GDM1 (cell line): ENCODE data around the gene EPAS1.

ENCODE experiments used
- DNase-seq: peaks from one replicate; lab custom pipeline; 2025; lab: John Stamatoyannopoulos, UW

EPAS1 gene

GRCh38 chr2:46410273-46411244 lies 113.4 kb downstream of the EPAS1 start:
- DNase-seq, result no peak

GRCh38 chr2:46411245-46411641 lies 114.0 kb downstream of the EPAS1 start:
- no peak for DNase-seq

GRCh38 chr2:46411985-46412384 lies 114.8 kb downstream of the EPAS1 start:
- DNase-seq, result no peak

GRCh38 chr2:46413111-46413510 lies 115.9 kb downstream of the EPAS1 start:
- DNase-seq, result no peak

- no peak for DNase-seq
Observed at GRCh38 chr2:46413631-46414030, 116.4 kb downstream of the EPAS1 start.

GRCh38 chr2:46414701-46415100 lies 117.5 kb downstream of the EPAS1 start:
- DNase-seq, result no peak

- no peak for DNase-seq
Observed at GRCh38 chr2:46416280-46416679, 119.1 kb downstream of the EPAS1 start.

- DNase-seq, result no peak
Observed at GRCh38 chr2:46416739-46417403, 119.7 kb downstream of the EPAS1 start.

- no peak for DNase-seq
Observed at GRCh38 chr2:46420945-46421344, 123.7 kb downstream of the EPAS1 start.

GRCh38 chr2:46421361-46421760 lies 124.2 kb downstream of the EPAS1 start:
- no peak for DNase-seq

GRCh38 chr2:46422717-46423394 lies 125.6 kb downstream of the EPAS1 start:
- no peak for DNase-seq

- DNase-seq, result no peak
Observed at GRCh38 chr2:46424937-46425336, 127.7 kb downstream of the EPAS1 start.

- DNase-seq, result no peak
Observed at GRCh38 chr2:46428911-46429436, 131.8 kb downstream of the EPAS1 start.

- no peak for DNase-seq
Observed at GRCh38 chr2:46430413-46430812, 133.2 kb downstream of the EPAS1 start.

- DNase-seq, result no peak
Observed at GRCh38 chr2:46430992-46431391, 133.8 kb downstream of the EPAS1 start.

- DNase-seq, result no peak
Observed at GRCh38 chr2:46431481-46432235, 134.5 kb downstream of the EPAS1 start.

GRCh38 chr2:46434851-46435273 lies 137.7 kb downstream of the EPAS1 start:
- DNase-seq, result no peak

GRCh38 chr2:46435353-46435752 lies 138.1 kb downstream of the EPAS1 start:
- DNase-seq, result no peak

- DNase-seq, result no peak
Observed at GRCh38 chr2:46435796-46436360, 138.7 kb downstream of the EPAS1 start.
